Loucy (cell line): Measurements from ENCODE around the gene CUBN.

ENCODE experiments used
- H2AFZ ChIP-seq: fragments of 200-600 bp; sonication (generic); 2 replicates; pipeline ENCODE4 v1.6.0; 2016; ENCODE audit warnings: antibody characterized with exemption, mild to moderate bottlenecking, low read length, moderate library complexity
- H3F3A ChIP-seq: fragments of 200-600 bp; 2 replicates; pipeline ENCODE4 v1.6.0; 2016; ENCODE audit warnings: antibody characterized with exemption, low read depth, mild to moderate bottlenecking
- H3K27me3 ChIP-seq: fragments of 200-600 bp; sonication (generic); 2 replicates; pipeline ENCODE4 v1.6.1; 2014; ENCODE audit warnings: low read length, mild to moderate bottlenecking; ENCODE audit not compliant: insufficient read depth, poor library complexity, severe bottlenecking
- H3K36me3 ChIP-seq: fragments of 200-600 bp; sonication (generic); 2 replicates; pipeline ENCODE4 v1.6.1; 2016; ENCODE audit warnings: low read length; ENCODE audit not compliant: insufficient read depth
- H3K4me1 ChIP-seq: fragments of 200-600 bp; sonication (generic); 2 replicates; pipeline ENCODE4 v1.5.1; 2014; ENCODE audit warnings: low read length, mild to moderate bottlenecking; ENCODE audit not compliant: insufficient read depth, poor library complexity, severe bottlenecking
- H3K4me2 ChIP-seq: fragments of 200-600 bp; sonication (generic); 2 replicates; pipeline ENCODE4 v1.6.0; 2014; ENCODE audit warnings: antibody characterized with exemption, low read length, low read depth, mild to moderate bottlenecking; ENCODE audit not compliant: poor library complexity, severe bottlenecking
- H3K4me3 ChIP-seq: fragments of 200-600 bp; sonication (generic); 2 replicates; pipeline ENCODE4 v1.5.1; 2014; ENCODE audit warnings: low read length, mild to moderate bottlenecking, mixed read lengths; ENCODE audit not compliant: poor library complexity, severe bottlenecking
- H3K79me2 ChIP-seq: fragments of 200-600 bp; sonication (generic); 2 replicates; pipeline ENCODE4 v1.6.1; 2014; ENCODE audit warnings: low read length; ENCODE audit not compliant: insufficient read depth
- H3K9ac ChIP-seq: fragments of 200-600 bp; sonication (generic); 2 replicates; pipeline ENCODE4 v1.6.0; 2014; ENCODE audit warnings: mild to moderate bottlenecking, low read depth, low read length, moderate library complexity; ENCODE audit not compliant: poor library complexity, severe bottlenecking
- H3K9me2 ChIP-seq: fragments of 200-600 bp; sonication (generic); replicated peaks from 2 replicates; pipeline ENCODE4 v1.6.1; 2016; ENCODE audit warnings: low read depth, low read length, mixed read lengths
- H3K9me3 ChIP-seq: fragments of 200-600 bp; sonication (generic); 2 replicates; pipeline ENCODE4 v1.6.1; 2014; ENCODE audit warnings: mild to moderate bottlenecking, antibody characterized with exemption, low read length, low read depth; ENCODE audit not compliant: insufficient read depth
- H4K20me1 ChIP-seq: fragments of 200-600 bp; sonication (generic); 2 replicates; pipeline ENCODE4 v1.6.0; 2014; ENCODE audit warnings: antibody characterized with exemption, low read length, mild to moderate bottlenecking; ENCODE audit not compliant: insufficient read depth, poor library complexity, severe bottlenecking
- CTCF ChIP-seq: fragments of 200-600 bp; sonication (generic); conservative IDR thresholded peaks from 2 replicates; pipeline ENCODE4 v1.5.1; 2014; ENCODE audit warnings: mild to moderate bottlenecking, antibody characterized with exemption, low read length
- EZH2phosphoT487 ChIP-seq: fragments of 200-600 bp; IDR thresholded peaks from 2 replicates; pipeline ENCODE4 v1.6.1; 2018; ENCODE audit warnings: antibody characterized with exemption, mild to moderate bottlenecking, moderate library complexity, borderline replicate concordance

CUBN gene

GRCh38 chr10:16814012-16814411, 315.6 kb downstream of the CUBN start:
- Histone ChIP-seq H3F3A (no peaks in the 10 kb centered on the region), H3K4me2 (peak overlapping the region; percentile 25), H3K9ac (no peak overlapping the region), H3K27me3 (no peaks in the 10 kb centered on the region), H3K9me3 (no peaks in the 10 kb centered on the region), H3K79me2 (peaks cover 49% of the 10 kb centered on the region), H3K4me3 (peak overlapping the region; percentile 9), H3K4me1 (peaks cover 47% of the 10 kb centered on the region), H2AFZ (no peak overlapping the region), H3K36me3 (no peaks in the 10 kb centered on the region), H4K20me1 (no peaks in the 10 kb centered on the region), H3K9me2 (no peaks in the 10 kb centered on the region)
- no peak for TF ChIP-seq CTCF
- no peak for TF ChIP-seq EZH2phosphoT487

- Histone ChIP-seq H3K9ac (no peak overlapping the region), H3K27me3 (no peaks in the 10 kb centered on the region), H4K20me1 (no peaks in the 10 kb centered on the region), H3K36me3 (no peaks in the 10 kb centered on the region), H3K4me2 (peak overlapping the region; percentile 25), H3K4me3 (no peak overlapping the region), H3K9me2 (no peaks in the 10 kb centered on the region), H2AFZ (no peak overlapping the region), H3F3A (no peaks in the 10 kb centered on the region), H3K9me3 (no peaks in the 10 kb centered on the region), H3K79me2 (peaks cover 61% of the 10 kb centered on the region), H3K4me1 (peaks cover 41% of the 10 kb centered on the region)
- TF ChIP-seq EZH2phosphoT487 (no peak), CTCF (no peak)
Observed at GRCh38 chr10:16812676-16813075, 316.9 kb downstream of the CUBN start.

GRCh38 chr10:16811765-16812164, 317.8 kb downstream of the CUBN start:
- TF ChIP-seq CTCF (no peak), EZH2phosphoT487 (no peak)
- Histone ChIP-seq H3K4me3 (peak overlapping the region; percentile 32), H3K36me3 (no peaks in the 10 kb centered on the region), H3K79me2 (peaks cover 59% of the 10 kb centered on the region), H3K9ac (no peak overlapping the region), H3K27me3 (no peaks in the 10 kb centered on the region), H3F3A (no peaks in the 10 kb centered on the region), H3K4me2 (peak overlapping the region; percentile 58), H2AFZ (no peak overlapping the region), H3K9me2 (no peaks in the 10 kb centered on the region), H3K9me3 (no peaks in the 10 kb centered on the region), H4K20me1 (no peaks in the 10 kb centered on the region), H3K4me1 (peaks cover 41% of the 10 kb centered on the region)
